Vagina (tissue), 2 donors: ENCODE measurements around the gene CACHD1.

Source experiments
- CTCF ChIP-seq, 3 experiments: fragments of 450-650 bp in 2 of 3; fragments of 200-600 bp in 1 of 3; sonication (generic) in 1 of 3; IDR thresholded peaks; one replicate each; pipeline ENCODE4 v1.5.1; 2017 to 2019; ENCODE audit warnings: antibody characterized with exemption in 3 of 3, mild to moderate bottlenecking in 2 of 3, moderate library complexity in 2 of 3
- POLR2A ChIP-seq, 2 donors: fragments of 450-650 bp; IDR thresholded peaks; one replicate each; pipeline ENCODE4 v1.6.1; 2017; ENCODE audit warnings: antibody characterized with exemption in 2 of 2, mild to moderate bottlenecking in 2 of 2, moderate library complexity in 2 of 2
- POLR2AphosphoS5 ChIP-seq, 2 donors: sonication (generic); formaldehyde crosslinking; IDR thresholded peaks; one replicate each; pipeline ENCODE4 v1.9.0; 2017; ENCODE audit warnings: antibody characterized with exemption in 2 of 2, mild to moderate bottlenecking in 2 of 2, low read depth in 1 of 2; ENCODE audit not compliant: insufficient read depth in 1 of 2

GRCh38 chr1:64701886-64702285 is 232.0 kb downstream of the CACHD1 start:
- TF ChIP-seq CTCF (IDR thresholded peaks at IDR 0.05) (no peak), POLR2AphosphoS5 (IDR thresholded peaks at IDR 0.05; ENCODE audit: insufficient read depth in 1 of 2, low read depth in 1 of 2) (no peak), POLR2A (IDR thresholded peaks at IDR 0.05) (no peak)
